GM18508 (cell line): Measurements from ENCODE around the gene CRHR1.

Experiments
- ATAC-seq: cut with Tn5 transposase; IDR thresholded peaks from one replicate; pipeline ENCODE4 v1.9.1; 2021; ENCODE audit warnings: moderate number of reproducible peaks; ENCODE audit not compliant: insufficient read depth, unreplicated experiment

The CRHR1 gene

DNA sequence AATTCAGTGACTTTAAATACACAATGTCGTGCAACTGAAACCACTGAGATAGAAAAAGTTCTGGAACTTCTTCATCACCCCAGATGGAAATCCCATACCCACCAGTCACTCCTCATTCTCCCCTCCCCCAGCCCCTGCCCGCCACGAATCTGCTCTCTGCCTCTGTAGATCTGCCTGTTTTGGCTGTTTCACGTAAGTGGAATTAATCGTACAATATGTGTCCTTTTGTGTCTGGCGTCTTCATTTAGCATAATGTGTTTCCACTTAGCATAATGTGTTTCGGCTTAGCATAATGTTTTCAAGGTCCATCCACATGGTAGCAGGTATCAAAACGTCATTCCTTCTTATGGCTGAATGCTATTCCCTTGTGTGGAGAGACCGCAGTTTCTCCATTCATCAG is 57.1 kb downstream of the CRHR1 start:
- ATAC-seq = no peak

DNA sequence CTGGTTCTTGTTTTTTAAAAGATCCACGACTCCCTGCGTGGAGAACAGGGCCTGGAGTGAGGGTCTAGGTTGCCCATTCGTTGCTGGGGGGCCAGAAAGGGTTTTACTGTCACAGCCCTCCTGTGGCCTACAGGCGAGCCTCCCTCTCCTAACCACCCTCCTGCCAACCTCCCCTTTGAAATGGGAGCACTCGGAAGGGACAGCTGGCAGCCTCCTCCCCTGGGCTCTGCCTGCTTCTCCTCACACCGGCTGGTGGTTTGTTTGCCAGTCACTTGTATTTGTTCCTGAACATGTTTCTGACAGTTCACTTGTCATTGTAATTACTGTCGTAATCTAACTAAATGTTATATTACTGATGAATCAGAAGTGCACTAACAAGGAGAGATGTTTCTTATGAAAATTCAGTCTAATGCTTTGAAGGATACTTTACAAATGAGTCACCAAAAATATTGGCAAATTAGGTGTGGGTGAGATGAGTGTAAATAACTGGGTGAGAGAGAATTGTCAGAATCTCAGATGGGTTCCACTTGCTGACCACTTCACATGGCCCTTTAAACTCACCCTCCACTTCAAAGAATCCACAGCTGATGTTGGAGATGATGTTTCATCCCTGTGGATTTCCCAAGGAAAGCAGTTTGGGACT is 57.9 kb downstream of the CRHR1 start:
- ATAC-seq = no peak

DNA sequence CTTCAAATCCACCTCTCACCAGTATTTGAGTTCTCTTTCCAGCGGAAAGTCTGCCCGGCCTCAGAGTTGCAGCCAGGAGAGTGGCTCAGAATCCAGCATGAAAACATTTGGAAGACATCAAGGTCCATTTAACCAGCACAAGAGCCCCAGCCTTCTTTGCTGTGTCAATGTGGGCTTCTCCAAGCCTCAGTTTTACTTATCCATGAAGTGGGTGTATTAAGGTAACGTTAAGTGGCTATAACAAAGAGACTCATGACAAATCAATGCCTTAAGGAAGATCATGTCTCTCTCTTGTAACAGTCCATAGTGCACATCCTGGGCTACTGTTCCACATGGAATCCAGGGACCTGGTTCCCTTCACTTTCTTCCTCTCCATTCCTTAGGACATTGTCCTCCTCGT is 59.6 kb downstream of the CRHR1 start:
- no peak for ATAC-seq

DNA sequence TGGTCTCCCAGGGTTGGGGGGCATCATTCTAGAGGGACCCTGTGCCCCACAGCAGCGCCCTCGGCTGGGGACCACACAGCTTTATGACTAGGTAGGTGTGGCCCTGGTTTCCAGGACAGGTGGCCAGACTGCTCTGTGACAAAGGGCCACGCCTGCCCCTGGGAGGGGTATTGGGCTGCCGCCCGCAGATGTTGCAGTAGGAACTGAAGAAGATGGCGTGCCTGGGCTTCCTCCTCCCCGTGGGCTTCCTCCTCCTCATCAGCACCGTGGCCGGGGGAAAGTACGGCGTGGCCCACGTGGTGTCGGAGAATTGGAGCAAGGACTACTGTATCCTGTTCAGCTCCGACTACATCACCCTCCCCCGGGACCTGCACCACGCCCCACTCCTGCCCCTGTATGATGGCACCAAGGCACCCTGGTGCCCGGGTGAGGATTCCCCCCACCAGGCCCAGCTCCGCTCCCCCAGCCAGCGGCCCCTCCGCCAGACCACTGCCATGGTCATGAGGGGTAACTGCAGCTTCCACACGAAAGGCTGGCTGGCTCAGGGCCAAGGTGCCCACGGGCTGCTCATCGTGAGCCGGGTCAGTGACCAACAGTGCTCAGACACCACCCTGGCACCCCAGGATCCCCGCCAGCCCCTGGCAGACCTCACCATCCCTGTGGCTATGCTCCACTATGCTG is 60.7 kb downstream of the CRHR1 start, which contains the start of gene SPPL2C:
TSS of gene SPPL2C (plus strand) at position 187 of the 681 bp plus-strand sequence. CDS start at position 213, 26 bp downstream.
- no peak for ATAC-seq

DNA sequence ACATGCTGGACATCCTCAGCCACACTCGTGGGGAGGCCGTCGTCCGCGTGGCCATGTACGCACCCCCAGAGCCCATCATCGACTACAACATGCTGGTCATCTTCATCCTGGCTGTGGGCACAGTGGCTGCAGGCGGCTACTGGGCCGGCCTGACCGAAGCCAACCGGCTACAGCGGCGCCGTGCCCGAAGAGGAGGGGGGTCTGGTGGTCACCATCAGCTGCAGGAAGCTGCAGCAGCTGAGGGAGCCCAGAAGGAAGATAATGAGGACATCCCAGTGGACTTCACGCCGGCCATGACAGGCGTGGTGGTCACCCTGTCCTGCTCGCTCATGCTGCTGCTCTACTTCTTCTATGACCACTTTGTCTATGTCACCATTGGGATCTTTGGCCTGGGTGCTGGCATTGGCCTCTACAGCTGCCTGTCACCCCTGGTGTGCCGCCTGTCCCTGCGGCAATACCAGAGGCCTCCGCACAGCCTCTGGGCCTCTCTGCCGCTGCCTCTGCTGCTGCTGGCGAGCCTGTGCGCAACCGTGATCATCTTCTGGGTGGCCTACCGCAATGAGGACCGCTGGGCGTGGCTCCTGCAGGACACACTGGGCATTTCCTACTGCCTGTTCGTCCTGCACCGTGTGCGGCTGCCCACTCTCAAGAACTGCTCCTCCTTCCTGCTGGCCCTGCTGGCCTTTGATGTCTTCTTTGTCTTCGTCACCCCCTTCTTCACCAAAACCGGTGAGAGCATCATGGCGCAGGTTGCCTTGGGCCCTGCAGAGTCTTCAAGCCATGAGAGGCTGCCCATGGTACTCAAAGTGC is 61.5 kb downstream of the CRHR1 start:
- no peak for ATAC-seq

DNA sequence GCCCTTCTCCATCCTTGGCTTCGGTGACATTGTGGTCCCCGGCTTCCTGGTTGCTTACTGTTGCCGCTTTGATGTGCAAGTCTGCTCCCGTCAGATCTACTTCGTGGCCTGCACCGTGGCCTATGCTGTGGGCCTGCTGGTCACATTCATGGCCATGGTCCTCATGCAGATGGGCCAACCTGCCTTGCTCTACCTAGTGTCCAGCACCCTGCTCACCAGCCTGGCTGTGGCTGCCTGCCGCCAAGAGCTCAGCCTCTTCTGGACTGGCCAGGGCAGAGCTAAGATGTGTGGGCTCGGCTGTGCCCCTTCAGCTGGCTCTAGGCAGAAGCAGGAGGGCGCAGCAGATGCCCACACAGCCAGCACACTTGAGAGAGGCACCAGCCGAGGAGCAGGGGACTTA is 62.1 kb downstream of the CRHR1 start:
- ATAC-seq = no peak

DNA sequence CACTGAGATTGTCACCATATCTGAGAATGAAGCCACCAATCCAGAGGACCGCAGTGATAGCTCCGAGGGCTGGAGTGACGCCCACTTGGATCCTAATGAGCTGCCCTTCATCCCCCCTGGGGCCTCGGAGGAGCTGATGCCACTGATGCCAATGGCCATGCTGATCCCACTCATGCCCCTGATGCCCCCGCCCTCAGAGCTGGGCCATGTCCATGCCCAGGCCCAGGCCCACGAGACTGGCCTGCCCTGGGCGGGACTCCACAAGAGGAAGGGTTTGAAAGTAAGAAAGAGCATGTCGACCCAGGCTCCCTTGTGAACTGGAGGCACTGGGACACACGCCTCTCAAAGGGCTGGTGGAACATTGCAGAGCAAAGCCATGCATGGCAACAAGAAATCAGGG is 62.5 kb downstream of the CRHR1 start:
- ATAC-seq = no peak

DNA sequence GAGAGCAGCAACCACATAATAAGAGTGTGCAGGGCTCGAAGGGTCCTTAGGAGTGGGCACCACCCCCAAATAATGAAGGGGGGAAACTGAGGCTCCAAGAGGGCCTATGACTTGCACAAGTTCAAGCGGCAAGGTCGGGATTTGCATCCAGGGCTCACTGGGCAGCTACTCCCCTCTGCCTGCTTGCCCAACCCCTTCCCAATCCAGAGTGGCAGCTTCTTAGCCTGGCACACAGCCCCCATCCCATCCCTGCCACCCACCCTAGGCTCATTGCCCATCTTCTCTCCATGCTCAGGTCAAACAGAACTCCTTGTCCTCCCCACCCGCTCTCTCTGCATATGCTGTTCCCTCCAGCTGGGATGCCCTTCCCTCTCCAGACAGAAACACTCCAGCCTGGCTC is 63.0 kb downstream of the CRHR1 start:
- ATAC-seq = no peak

DNA sequence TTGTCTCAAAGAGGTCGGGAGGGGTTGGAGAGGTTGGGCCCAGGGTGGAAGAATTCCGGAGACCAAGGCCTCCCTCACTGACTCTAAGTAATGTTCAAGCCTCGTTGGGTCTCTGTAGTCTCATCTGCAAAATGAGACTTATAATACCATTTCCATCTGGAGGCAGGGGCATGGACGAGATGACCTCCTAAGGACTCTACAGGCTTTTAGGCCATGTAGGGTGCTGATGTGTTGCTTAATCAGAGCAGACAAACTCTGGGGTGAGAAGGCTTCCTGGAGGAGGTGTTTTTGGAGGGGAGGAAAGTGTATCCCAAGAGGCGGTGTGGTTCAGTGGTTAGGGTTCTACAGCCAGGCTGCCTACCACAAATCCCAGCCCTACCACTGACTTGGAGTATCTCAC is 63.6 kb downstream of the CRHR1 start:
- ATAC-seq = no peak

DNA sequence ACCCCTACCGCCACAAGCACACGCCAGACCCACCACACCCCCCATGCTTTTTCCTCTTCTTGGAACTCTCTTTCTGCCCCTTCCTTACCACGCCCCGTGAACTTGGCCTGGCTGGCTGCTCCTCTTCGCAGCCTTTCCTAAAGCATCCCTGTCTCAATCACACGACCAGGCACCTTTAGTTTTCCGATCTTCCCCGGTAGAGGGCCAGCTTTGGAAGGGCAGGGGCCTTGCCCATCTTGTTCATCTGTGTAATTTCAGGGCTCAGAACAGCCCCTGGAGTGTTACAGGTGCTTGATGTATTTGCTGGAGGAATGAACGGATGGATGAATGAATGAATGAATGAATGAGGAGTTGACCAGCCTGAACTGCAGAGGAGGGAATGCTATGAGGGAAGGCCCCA is 64.3 kb downstream of the CRHR1 start:
- no peak for ATAC-seq

DNA sequence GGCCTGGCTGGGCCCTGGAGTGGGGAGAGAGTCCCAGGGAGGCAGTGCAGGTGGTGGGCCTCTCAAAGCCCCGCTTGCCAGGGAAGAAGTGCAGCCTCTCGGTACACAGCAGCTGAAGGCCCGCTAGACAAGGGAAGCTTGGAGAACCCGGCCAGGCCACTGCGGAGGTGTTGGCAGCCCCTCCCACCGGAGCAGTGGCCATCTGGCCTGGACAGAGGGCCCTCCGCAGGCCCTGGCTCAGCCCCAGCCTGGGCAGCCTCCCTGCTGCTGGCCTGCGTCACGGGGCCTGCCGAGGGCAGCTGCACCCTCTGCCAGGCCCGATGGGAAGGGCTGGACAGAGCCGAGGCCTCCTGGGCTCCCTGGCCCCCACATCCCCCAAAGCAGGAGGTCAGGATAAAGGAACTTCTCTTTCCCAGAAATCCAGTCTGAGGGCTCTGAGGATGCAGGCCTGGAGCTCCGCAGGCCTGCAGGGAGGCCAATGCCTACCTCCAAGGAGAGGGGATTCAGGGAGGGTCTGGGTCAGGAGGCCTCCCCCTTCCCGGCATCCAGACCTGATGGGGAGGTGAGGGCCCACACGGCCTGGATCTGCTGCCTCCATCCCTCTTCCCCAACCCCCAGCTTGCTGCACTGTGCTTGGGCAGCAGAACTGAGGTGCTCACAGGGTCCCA is 64.9 kb downstream of the CRHR1 start:
- no peak for ATAC-seq

DNA sequence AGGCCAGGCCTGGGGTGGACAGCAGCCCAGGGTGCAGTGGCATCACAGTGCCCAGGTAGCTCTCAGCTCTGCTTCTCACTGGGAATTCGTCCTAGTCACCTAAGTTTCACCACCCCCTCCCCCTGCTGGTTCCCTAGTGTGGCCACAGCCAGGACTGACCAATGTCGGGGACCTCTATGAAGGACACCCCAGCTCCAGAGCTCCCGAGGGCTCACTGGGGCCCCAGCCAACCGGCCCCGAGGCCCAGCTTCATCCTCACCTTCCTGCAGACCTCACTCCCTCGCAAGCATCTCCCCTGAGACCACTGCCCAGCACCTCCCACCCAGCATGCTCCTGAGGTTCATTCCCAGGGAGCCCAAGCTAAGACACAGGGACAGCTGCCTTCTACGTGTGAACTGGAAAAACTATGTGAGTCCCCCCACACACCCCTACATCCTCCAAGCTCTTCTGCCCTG is 65.4 kb downstream of the CRHR1 start:
- no peak for ATAC-seq

DNA sequence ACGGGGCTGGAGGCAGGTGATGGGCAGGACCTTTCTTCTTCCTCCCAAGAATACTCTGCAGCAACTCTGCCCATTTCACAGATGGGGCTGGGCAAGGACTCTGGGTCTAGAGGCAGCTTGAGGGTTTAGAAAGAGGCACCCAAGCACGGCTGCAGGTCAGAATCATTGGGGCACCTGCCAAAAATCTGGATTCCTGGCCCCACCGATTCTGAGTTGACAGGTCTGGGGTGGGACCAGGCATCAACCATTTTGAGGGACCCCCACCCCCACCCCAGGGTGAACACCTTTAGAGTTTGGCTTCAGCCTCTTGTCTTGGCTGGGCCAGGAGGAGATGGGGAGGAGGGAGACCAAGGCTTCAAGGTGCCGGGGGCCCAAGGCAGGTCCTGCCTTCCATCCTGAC is 65.9 kb downstream of the CRHR1 start:
- no peak for ATAC-seq

DNA sequence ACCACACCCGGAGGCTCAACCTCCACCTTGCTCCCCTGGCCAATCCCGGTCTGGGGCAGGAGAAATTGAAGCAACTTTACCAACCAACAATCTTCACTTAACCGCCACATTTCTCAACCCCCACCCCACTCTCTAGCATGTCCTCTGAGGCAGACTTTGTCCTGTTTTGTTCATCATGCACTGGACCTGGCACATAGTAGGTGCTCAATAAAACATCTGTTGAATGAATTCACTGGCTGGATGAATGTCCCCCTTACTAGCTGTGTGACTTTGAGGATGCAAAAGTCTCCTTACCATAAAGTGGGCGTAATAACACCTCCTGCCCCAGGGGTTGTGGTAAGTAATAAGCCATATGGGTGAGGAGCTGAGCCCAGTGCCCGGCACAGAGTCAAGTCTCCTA is 66.3 kb downstream of the CRHR1 start:
- ATAC-seq = no peak

DNA sequence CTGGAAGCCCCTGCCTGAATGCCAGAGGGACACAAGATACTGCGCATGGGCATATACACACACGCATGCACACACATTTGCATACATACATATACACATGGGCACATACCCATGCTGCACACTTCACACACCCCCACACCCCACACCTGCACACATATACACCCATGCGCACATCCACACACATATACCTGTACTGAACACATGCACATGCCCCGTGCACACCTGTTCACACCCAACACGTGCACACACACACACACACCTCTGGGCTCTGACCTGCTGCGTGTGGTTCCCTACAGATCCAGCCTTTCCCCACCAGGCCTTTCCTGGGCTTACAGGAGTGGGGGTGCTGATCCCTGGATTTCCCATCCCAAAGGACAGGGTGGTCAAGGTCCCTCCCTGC is 66.9 kb downstream of the CRHR1 start:
- no peak for ATAC-seq

DNA sequence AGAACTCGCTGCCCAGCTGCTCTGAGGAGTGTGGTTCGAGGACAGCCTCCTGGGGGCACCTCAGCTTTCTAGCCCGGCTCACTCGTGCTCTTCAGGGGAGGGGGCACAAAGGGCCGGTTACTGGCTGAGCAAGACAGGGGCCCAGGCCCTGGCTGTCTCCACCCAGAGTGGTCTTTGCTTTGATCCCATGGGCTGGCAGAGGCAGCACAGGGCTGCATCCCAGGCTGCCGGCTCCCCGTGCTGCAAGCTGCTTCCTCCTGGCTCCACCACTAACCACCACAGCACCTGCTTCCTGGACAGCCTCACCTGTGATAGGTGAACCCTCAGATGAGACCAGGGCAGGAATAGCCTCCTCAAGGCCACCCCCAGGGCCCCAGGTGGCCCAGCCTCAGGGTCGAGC is 67.3 kb downstream of the CRHR1 start:
- ATAC-seq = no peak

DNA sequence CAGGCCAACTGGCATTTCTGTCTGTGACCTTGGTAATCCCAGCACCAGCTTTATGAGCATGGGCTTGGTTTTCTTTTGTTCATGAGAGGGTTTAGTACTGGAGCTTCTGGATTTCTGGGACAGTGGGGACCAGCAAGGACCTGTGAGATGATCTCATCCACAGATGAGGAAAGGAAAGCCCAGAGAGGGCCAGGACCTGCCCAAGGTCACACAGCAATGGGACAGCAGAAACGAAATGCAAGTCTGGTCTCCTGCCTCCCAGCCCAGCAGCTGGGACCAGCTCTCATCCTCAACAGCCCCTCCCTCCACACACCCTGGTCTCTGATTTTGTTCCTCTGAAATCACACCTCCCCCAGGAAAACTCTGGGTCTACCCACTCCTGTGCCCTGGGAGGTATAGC is 67.8 kb downstream of the CRHR1 start:
- no peak for ATAC-seq

DNA sequence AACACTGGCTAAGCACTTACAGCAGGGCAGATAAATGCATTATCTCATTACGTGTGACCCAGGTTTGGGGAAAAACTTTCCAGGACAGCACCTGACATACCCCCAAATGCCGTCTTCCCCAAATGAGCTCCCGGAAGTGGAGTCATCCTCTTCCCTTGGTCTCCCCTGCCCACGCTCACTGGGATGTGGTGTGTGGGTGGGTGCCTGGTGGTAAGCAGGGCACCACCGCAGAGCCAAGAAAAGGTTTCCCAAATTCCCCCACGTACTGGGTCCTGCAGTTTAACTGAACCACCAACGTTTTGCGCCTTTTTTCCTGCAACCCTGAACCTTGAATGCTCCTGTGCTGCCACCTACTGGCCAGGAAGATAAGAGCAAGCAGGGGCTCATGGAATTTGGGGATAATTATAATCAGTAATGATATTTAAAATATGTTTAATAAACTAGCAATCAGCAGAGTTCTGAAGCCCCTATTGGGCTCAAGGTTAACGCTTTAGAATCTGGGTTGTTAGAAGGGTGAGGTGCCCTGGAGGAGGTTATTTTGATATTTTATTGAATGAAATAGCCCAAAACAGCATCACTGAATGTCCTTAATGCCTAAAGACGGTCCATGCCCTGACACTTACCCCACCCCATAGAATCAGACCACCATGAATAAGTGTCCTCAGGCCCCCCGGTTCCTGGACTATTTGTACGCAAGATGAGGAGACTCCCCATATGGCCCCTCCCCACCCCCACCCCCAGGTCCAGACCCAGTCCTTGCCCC is 68.6 kb downstream of the CRHR1 start:
- no peak for ATAC-seq

DNA sequence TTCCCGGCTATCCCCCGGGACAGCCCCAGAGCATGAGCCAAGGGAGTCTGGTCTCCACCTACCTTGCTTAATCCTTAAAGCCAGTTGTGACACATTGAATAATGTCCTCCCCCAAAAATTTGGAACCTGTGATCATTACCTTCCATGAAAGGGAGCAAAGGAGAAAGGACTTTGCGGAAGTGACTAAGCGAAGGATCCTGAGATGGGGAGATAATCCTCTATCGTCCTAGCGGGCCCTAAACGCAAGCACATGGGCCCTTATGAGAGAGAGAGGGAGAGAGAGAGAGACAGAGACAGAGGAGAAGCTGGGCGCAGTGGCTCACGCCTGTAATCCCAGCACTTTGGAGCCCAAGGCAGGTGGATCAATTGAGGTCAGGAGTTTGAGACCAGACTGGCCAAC is 70.1 kb downstream of the CRHR1 start:
- no peak for ATAC-seq

DNA sequence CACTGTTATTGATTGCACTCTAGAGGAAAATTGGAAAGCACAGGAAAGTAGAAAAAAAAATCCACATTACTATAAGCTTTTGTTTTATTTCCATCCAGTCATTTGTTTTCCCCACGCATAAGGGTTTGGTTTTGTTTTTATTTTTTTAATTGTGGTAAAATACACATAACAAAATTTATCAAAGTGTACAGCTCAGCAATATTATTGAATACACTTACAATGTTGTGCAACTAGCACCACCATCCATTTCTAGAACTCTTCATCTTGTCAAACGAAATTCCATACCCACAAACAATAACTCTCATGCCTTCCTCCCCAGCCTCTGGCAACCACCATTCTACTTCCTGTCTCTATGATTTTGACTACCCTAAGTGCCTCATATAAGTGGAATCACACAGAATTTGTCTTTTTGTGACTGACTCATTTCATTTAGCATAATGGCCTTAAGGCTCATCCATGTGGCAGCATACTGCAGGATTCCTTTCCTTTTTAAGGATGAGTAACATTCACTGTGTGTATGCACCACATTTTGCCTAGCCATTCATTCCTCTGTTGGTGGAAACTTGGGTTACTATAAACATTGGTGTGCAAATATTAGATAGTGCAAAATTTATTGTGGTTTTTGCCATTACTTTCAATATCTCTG is 71.7 kb downstream of the CRHR1 start:
- no peak for ATAC-seq
